ENCODE measurements around the gene RPTN. TPM values are rescaled to one million over a fixed set of nuclear protein-coding genes. Genes with fewer than 3 reads are reported as not detected.

The RPTN gene
- total RNA-seq, 1 experiment from 2014 or later, result not detected

DNA sequence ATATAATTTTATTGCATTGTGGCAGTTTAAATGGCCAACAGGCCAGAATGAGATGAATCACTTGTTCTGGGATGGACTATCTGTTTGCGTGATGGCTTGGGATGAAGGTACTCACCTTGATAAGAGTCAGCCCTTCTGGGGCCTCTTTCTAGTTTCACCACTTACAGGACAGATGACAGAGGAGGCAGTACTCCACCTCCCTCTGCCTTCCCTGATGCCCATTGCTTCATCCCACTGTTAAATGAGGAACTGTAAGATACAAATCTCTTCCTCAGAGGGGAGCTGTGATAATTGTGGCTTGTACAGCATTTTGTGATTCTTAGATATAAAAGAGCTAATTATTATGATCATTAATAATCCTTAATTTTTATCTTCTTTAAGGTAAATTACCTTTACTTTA lies 40.1 kb downstream of the RPTN start:
- in situ Hi-C loops (cut with HindIII; ENCODE audit: low sequenced_read_pairs), result no loop called here
- DNase-seq (ENCODE audit: low spot score), result no peak

DNA sequence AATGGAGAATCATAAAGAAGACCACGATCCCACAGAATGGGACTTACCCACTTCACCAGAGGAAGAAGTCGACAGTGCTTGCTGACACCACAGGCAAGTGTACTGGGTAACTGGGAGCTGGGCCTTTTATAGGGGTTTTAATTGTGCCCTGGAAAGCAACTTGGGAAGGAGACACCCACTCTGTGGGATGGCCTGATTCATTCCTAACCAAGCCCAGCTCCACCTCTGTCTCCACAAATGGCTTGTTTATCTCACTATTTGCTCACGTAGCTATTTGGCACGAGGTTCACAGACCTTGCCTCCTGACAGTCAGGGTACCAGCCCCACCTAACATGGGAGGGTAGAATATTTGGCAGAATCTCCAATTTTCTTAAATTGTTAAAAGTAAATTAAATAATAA lies 43.7 kb downstream of the RPTN start, which contains the start of gene TCHH:
Gene TCHH, minus strand, starts transcription at position 101 of the 400 bp plus-strand sequence. CDS start 1,364 bp downstream, outside the sequence.
- DNase-seq (ENCODE audit: low spot score), result no peak
- in situ Hi-C loops (cut with HindIII; ENCODE audit: low sequenced_read_pairs), result no loop called here

- DNase-seq (ENCODE audit: low spot score), result no peak
- in situ Hi-C loops (cut with HindIII; ENCODE audit: low sequenced_read_pairs), result no loop called here
Measured at GRCh38 chr1:152112885-152113432, 46.1 kb downstream of the RPTN start.

GRCh38 chr1:152112101-152112884 lies 46.7 kb downstream of the RPTN start:
- DNase-seq (ENCODE audit: low spot score), result no peak
- in situ Hi-C loops (cut with HindIII; ENCODE audit: low sequenced_read_pairs), result no loop called here

DNA sequence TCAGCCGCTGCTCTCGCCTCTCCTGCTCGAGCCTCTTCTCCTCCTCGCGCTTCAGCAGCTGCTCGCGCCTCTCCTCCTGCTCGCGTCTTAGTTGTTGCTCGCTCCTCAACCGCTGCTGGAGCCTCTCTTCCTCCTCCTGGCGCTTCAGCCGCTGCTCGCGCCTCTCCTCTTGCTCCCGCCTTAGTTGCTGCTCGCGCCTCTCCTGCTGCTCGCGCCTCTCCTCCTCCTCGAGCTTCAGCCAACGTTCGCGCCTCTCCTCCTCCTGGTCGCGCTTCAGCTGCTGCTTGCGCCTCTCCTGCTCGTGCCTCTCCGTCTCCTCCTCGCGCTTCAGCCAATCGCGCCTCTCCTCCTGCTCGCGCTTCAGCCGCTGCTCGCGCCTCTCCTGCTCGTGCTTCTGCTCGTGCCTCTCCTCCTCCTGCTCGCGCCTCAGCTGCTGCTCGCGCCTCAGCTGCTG lies 47.5 kb downstream of the RPTN start:
- DNase-seq (ENCODE audit: low spot score), result peak; percentile 1
- in situ Hi-C loops (cut with HindIII; ENCODE audit: low sequenced_read_pairs), result no loop called here

GRCh38 chr1:152110860-152111514 lies 48.0 kb downstream of the RPTN start:
- in situ Hi-C loops (cut with HindIII; ENCODE audit: low sequenced_read_pairs), result no loop called here

DNA sequence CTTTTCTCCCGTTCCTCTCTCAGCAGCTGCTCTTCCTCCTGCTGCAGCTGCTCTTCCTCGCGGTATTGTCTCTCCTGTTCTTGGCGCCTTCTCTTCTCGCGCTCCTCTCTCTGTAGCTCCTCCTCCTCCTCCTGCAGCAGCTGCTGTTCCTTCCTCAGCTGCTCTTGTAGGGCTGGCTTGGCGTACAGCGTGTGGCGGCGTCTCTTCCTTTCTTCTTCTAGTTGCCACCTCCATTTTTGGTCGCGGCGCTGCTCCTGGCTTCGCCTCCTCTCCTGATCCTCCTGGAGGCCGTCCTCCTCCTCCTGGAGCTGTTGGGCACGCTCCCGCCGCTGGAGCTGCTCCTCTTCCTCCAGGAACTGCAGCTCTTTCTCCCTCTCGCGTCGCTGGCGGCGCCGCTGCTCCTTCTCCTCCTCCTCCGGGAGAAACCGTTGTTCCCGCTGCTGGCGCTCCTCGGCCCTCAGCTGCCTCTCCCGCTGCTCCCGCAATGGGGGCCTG lies 48.6 kb downstream of the RPTN start:
- in situ Hi-C loops (cut with HindIII; ENCODE audit: low sequenced_read_pairs), result no loop called here
- peak; percentile 1 for DNase-seq (ENCODE audit: low spot score)

More at GRCh38 chr1:152110860-152111514, 48.0 kb downstream of the RPTN start:
- DNase-seq (ENCODE audit: low spot score), result peak; percentile 2

GRCh38 chr1:152109998-152110294 lies 49.1 kb downstream of the RPTN start:
- in situ Hi-C loops (cut with HindIII; ENCODE audit: low sequenced_read_pairs), result no loop called here
- no peak for DNase-seq (ENCODE audit: low spot score)

DNA sequence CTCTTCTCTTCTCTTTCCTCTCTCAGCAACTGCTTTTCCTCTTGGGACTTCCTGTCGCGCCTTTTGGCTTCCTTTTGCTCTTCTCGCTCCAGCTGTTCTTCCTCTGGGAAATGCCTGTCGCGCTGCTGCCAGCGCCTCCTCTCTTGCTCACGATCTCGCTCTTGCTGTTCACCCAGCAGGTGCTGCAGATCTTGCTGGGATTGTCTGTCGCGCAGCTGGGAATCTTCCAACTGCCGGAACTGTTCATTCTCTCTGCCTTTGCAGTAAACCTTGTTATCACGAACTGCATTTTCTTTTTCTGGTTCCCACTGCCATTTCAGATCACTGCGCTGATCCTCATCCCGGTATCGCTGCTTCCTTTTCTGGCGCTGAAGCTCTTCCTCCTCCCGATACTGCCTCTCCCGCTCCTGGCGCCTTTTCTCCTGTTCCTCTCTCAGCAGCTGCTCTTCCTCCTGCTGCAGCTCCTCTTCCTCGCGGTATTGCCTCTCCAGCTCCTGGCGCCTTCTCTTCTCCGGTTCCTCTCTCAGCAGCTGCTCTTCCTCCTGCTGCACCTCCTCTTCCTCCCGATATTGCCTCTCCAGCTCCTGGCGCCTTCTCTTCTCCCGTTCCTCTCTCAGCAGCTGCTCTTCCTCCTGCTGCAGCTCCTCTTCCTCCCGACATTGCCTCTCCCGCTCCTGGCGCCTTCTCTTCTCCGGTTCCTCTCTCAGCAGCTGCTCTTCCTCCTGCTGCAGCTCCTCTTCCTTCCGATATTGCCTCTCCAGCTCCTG lies 49.6 kb downstream of the RPTN start:
- no peak for DNase-seq (ENCODE audit: low spot score)
- in situ Hi-C loops (cut with HindIII; ENCODE audit: low sequenced_read_pairs), result no loop called here

- in situ Hi-C loops (cut with HindIII; ENCODE audit: low sequenced_read_pairs), result no loop called here
- DNase-seq (ENCODE audit: low spot score), result no peak
Measured at GRCh38 chr1:152108882-152109222, 50.2 kb downstream of the RPTN start.

- DNase-seq (ENCODE audit: low spot score), result peak; percentile 0
- in situ Hi-C loops (cut with HindIII; ENCODE audit: low sequenced_read_pairs), result no loop called here
Measured at GRCh38 chr1:152107984-152108881, 50.8 kb downstream of the RPTN start.

GRCh38 chr1:152107031-152107983 lies 51.7 kb downstream of the RPTN start:
- DNase-seq (ENCODE audit: low spot score), result no peak
- in situ Hi-C loops (cut with HindIII; ENCODE audit: low sequenced_read_pairs), result no loop called here

DNA sequence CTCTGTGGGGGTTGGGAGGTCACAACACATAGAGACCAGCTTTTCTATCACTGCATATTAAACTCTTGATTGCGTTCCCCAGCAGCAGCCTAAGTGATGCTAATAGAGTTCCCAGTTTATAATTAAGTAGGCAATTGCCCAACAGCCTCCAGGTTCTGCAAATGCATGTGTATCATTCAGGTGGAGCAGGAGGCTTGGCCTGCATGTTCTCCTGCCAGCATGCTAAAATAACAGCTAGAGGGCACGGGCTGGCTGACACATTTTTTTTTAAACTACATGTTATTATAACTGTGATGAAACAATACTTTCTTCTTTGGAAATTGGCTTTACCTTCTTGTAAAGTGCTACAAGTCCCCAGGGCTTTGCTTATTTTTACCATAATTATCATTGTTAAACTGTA lies 54.2 kb downstream of the RPTN start:
- in situ Hi-C loops (cut with HindIII; ENCODE audit: low sequenced_read_pairs), result no loop called here
- no peak for DNase-seq (ENCODE audit: low spot score)

Other genes starting within 250 kb of the RPTN start
- not detected in 2 replicates for gene THEM4, start 249.7 kb downstream of the RPTN start, total RNA-seq (2014; rRNA removed; shearing (Covaris generic))
- not detected in 2 replicates for gene S100A10, start 165.4 kb downstream of the RPTN start, total RNA-seq (2014; rRNA removed; shearing (Covaris generic))
- not detected in 2 replicates for gene S100A11, start 122.2 kb downstream of the RPTN start, total RNA-seq (2014; rRNA removed; shearing (Covaris generic))
- gene TCHHL1, start 70.2 kb downstream of the RPTN start, total RNA-seq (2014; rRNA removed; shearing (Covaris generic)), result not detected in 2 replicates
- not detected in 2 replicates for gene TCHH, start 43.8 kb downstream of the RPTN start, total RNA-seq (2014; rRNA removed; shearing (Covaris generic))
- not detected in 2 replicates for gene HRNR, start 65.0 kb upstream of the RPTN start, total RNA-seq (2014; rRNA removed; shearing (Covaris generic))
- gene FLG, start 166.0 kb upstream of the RPTN start, total RNA-seq (2014; rRNA removed; shearing (Covaris generic)), result not detected in 2 replicates
- gene FLG2, start 200.8 kb upstream of the RPTN start, total RNA-seq (2014; rRNA removed; shearing (Covaris generic)), result not detected in 2 replicates